GM18520 (cell line): ENCODE data around the gene ARL1.
"Not testable (repeated sequence)": the region's sequence is repeated elsewhere in the genome, so short reads cannot be mapped to it uniquely, and the experiment has no call there.

Experiments used
- ATAC-seq: cut with Tn5 transposase; IDR thresholded peaks from one replicate; pipeline ENCODE4 v1.9.1; 2021; ENCODE audit not compliant: unreplicated experiment

The ARL1 gene

DNA sequence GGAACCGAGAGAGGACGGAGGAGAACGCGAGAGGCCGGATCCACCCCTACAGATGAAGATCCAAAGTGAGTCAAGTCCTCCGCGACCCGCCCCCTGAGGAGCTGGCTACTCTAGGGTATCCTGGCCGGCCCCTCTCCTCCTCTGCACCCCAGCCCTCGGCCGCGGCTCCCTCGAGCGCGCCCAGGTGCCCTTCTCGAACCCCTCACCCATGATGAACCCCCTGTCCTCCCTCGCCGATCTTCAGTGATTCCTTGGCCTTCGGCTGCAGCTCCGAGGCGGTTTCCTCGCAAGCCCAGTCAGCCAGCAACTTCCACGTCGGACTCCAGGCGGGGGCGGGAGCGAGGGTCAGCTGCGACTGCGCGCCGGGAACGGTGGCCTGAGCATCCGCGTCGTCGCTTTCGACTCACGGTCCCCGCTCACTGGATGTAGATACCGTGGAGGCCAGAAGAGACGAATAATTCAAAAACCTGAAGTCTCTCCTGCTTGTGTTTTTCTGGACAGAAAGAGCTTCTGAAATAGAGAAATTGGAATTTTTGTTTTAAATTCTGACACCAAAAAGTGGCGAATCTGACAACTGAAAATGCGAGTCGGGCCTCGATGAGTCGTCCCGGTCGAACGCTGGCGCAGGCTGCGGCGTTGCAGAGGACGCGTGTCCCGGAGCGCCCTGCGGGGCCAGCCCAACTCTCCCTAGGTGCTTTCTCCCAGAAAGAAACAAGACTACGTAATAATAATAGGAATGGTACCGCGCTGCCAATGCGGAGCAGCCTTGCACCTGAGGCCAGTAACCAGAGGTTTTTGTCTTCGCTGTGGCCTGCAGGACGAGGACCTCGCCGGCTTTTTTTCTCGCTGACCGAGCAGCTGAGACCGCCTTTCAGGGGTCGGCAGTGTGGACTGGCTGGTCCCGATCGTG, at the start of gene ARL1:
ARL1 (minus strand) TSS at position 337 of the 910 bp plus-strand sequence; CDS start at position 210, 127 bp downstream.
- peak; percentile 65 for ATAC-seq

DNA sequence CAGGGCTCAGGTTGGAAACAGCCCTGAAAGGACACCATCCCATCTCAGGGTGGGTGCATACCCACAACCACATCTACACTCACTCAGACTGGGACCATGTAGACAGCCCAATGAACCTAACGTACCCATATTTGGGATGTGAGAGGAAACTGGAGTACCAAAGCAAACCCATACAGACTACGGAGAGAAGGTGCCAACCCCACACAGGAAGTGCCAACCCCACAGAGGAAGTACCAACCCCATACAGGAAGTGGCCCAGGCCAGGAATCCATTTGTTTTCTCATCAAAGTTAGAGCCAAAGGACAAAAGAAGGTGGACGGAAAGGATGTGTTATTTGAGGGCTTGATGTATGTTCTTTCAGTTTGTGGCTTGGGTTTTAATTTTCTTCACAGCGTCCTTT, 48.1 kb upstream of the ARL1 start:
- no peak for ATAC-seq

DNA sequence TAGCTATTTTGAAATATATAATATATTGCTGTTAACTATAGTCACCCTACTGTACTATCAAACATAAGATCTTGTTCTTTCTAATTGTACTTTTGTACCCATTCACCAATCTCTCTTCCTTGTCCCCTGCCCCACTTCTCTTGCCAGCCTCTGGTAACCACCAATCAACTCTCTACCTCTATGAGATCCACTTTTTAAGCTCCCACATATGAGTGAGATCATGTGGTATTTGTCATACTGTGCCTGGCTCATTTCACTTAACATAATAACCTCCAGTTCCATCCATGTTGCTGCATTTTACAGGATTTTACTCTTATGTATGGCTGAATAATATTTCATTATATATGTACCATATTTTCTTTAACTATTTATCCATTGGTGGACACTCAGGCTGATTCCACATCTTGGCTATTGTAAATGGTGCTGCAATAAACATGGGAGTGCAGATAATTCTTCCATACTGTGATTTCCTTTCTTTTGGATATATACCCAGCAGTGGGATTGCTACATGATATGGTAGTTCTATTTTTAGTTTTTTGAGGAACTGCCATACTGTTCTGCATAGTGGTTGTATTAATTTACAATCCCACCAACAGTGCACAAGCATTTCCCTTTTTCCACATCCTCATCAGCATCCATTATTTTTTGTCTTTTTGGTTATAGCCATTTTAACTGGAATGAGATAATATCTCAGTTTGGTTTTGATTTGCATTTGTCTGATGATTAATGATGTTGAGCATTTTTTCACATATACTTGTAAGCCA, 34.1 kb upstream of the ARL1 start:
- ATAC-seq = no peak

DNA sequence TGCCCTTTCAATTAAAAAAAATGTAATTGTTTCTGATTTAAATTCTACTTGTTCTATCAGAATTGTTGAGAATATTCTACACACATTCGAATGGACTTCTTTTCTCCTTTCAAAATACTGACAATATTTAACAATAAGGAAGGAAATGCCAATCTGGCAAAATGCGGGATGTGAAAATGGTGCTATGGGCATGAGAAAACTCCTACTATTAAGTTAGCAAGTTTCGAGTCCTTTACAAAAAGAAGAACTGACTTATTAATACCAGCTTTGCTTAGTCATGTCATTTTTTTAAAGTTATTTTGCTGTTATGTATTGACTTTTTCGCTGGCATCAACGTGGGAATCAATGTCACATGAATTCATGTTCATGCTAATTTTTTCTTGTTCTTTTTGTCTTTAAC, 31.7 kb upstream of the ARL1 start:
- no peak for ATAC-seq

DNA sequence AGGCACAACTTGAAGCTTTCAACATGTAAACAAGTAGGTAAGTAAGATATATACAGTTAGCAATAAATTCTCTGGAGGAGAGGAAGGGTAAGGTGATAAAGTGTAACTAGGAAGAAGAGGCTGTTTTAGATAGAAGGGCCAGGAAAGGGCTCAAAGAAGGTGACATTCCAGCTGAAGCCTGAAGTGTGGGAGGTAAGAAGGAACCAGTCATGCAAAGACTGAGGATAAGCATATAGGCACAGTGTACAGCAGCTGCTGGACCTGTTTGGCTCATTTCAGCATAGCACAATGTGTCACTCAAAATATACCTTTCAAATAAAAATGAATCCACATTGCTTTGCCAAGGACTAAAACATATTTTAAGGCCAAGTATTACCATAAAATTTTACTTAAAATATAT, 28.6 kb upstream of the ARL1 start:
- ATAC-seq = no peak

DNA sequence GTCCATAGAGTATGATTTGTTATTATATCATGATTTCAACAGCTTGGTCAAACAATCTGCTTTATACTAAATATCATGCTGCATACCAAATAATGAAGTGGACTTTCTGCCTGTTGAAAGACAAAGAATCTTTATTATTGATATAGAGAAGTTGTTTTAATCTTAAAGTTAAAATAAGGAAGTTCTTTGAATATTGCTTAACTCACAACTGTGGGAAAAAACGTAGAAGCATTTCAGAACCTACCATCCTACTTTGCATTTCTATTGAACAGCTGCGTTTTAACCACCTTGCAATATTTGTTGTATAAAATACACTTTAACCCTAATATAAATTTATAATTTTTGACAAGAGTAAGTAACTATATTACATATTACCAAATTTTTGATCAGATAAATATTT, 22.9 kb upstream of the ARL1 start:
- ATAC-seq = no peak

DNA sequence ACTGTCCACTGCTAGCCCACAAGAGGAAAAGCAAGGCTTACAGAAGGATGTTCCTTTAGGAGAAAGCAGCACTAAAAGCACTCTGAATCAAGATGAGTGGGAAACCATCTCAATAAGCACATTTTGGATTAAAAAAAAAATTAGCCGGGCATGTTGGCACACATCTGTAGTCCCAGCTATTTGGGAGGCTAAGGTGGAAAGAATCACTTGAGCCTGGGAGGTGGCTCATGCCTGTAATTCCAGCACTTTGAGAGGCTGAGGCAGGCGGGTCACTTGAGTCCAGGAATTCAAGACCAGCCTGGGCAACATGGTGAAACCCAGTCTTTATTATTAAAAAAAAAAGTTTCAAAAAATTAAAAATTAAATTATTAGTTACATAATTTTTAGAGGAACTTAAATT, 17.0 kb upstream of the ARL1 start:
- ATAC-seq = no peak

DNA sequence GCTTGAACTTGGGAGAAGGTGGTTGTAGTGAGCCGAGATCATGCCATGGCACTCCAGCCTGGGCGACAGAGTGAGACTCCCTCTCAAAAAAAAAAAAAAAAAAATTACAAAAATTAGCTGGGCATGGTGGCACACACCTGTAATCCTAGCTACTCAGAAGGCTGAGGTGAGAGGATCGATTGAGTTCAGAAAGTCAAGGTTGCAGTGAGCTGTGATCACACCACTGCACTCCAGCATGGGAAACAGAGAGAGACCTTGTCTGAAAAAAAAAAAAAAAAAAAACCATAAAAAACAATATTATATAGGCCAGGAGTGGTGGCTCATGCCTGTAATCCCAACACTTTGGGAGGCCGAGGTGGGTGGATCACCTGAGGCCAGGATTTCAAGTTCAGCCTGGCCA, 14.5 kb upstream of the ARL1 start:
- not testable (repeated sequence) for ATAC-seq

DNA sequence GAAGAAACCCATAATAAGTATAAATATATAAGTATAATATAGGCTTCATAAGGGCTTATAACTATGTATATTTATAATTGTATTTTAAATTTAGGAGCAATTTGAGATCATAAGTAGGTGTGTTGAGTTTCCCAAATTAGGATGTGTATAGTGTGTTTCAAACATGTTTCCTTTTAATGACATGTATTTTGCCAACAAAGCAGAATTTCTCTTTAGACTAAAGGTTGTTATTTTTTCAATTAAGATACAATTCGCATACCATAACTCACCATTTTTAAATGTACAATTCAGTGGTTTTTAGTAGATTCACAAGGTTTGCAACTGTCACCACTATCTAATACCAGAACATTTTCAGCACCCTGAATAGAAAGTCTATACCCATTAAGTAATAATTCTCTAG, 7.7 kb upstream of the ARL1 start:
- ATAC-seq = no peak

DNA sequence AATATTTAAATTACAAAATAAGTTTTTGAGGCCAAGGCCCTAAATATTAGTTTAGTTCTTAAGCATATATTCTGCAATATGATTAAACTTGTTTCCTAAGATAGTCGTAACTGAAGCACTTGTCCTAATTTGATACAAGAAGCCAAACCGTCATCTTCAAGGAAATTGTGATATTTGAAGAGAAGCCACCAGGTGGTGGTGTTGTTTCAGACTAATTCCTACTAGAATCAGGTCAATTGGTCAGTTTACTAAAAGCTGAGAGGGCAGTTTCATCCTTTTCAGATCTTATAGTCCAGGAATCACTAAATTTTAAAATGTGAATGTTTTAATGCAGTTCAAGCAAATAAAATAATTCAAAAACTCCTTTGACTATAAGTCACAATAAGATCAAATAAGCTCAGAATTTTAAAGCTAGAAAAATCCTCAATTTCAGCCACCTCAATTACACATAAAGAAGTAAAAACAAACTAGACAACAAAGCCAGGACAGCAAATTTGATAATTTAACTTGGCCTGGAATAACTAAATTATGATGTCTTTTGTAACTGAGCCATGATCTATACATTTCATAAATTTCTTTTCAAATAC, 7.1 kb upstream of the ARL1 start:
- ATAC-seq = no peak

DNA sequence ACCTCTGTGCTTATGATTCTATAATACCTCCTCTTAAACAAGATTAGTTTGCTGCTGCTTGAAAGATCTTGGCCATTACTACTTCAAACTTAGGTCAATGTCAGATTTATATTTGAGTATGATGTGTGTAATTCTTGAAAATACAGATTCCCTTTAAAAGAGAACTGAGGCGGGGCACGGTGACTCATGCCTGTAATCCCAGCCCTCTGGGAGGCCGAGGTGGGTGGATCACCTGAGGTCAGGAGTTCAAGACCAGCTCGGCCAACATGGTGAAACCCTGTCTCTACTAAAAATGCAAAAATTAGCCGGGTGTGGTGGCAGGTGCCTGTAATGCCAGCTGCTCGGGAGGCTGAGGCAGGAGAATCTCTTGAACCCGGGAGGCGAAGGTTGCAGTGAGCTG, 2.6 kb upstream of the ARL1 start:
- ATAC-seq = not testable (repeated sequence)

DNA sequence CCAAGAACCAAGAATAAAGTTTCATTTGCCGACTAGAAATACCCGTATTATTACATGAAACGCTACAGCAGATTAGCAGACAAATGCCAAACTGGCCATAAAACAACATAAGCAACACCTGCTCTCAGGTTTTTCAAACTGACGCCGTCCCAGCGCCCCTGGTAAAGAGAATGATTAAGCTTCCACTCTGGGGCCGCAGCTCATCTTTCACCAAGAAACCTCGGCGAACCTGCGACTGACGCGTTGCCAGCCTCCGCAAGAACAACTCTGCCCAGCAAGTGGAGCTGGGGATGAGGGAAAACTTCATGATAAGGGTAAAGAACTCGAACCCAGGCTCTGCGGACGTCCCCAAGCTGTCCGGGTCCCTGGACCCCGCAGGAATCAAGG, 530 bp downstream of the ARL1 start:
- no peak for ATAC-seq

DNA sequence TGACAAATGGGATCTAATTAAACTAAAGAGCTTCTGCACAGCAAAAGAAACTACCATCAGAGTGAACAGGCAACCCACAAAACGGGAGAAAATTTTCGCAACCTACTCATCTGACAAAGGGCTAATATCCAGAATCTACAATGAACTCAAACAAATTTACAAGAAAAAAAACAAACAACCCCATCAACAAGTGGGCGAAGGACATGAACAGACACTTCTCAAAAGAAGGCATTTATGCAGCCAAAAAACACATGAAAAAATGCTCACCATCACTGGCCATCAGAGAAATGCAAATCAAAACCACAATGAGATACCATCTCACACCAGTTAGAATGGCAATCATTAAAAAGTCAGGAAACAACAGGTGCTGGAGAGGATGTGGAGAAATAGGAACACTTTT, 16.4 kb downstream of the ARL1 start:
- not testable (repeated sequence) for ATAC-seq

DNA sequence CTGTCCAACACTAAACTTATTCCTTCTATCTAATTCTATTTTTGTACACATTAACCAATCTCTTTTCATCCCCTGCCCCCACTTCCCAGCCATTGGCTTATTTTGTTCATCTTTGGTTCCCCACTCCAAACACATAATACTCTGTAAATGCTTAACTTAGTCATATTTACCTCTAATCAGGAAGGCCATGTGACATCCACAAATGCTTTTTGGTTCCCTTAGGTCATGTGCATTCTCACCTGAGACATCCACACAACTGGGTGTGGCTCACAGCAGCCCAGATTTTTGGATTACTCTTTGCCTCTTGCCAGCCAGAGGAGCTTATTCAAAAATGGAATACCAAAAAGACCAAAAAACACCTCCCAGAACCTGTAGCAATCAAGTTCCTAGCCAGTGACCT, 28.4 kb downstream of the ARL1 start:
- no peak for ATAC-seq

DNA sequence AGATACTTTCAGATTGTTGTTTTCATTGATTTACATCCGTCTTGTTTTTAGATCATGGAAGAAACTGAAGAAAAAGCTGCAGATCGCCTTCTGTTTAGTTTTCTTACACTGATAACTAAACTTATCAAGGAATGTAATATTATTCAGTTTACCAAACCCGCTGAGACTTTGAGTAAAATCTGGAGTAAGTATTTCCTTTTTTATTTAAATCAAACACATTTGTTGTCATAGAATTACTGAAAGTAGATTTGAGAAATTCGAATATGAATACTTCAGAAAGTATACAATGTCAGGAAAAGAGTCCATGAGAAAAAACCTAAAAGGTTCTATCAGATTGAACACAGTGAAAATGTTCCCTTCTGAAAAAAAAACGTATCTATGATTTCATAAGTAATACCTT, 32.0 kb downstream of the ARL1 start:
- no peak for ATAC-seq

DNA sequence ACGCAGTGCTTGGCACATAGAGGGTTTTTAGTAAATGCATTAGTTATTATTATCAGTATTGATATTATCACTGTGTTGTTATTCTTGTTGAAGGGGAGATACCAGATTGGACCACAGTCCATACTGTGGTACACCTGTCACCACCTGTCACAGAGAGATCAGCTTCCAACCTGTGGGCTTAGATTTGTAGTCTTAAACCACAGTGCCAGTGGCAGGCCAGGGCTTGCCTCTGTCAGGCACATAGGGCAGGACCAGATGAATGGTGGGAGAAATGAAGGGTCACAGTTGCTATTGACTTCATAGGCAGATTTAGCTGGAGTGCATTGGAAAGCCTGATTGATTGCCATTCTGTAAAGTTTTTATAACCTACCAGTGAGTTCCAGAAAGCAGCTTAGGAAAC, 35.1 kb downstream of the ARL1 start:
- no peak for ATAC-seq

DNA sequence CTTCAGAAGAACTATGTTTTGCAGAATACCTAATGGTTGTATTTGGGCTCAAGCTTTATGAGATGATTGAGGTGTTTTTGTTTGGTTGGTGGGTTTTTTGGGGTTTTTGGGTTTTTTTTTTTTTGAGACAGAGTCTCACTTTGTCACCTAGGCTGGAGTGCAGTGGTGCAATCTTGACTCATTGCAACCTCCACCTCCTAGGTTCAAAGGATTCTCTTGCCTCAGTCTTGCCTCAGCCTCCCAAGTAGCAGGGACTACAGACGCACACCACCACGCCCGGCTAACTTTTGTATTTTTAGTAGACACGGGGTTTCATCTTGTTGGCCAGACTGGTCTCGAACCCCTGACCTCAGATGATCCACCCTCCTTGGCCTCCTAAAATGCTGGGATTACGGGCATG, 39.6 kb downstream of the ARL1 start:
- ATAC-seq = no peak

DNA sequence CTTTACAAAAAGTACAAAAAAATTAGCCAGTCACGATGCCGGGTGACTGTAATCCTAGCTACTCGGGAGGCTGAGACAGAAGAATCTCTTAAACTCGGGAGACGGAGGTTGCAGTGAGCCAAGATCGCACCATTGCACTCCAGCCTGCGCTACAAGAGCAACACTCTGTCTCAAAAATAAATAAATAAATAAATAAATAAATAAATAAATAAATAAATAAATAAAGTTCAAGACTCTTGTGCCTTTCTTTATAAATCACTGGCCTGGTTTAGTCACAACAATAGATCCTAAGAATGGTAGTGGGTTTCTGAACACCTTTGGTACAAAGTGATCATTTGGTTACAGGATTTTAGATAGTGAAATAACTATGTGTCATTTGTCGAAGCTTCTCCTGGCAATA, 46.1 kb downstream of the ARL1 start:
- no peak for ATAC-seq

DNA sequence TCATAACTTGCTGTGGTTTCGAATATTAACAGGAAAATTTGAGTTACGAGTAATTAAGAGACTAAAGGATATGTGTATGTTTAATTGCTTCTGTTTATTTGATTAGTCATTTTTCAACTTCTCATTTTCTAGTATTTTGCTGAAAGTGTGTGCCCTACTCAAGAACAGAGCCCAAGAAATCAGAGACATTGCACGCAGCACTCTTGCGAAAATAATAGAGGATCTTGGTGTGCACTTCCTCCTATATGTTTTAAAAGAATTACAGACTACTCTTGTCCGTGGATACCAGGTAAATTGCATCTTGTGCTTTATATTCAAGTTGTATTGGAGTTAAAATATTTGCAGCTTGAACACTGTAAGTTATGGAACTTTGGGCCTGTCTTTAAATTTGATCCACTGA, 50.8 kb downstream of the ARL1 start:
- ATAC-seq = no peak

DNA sequence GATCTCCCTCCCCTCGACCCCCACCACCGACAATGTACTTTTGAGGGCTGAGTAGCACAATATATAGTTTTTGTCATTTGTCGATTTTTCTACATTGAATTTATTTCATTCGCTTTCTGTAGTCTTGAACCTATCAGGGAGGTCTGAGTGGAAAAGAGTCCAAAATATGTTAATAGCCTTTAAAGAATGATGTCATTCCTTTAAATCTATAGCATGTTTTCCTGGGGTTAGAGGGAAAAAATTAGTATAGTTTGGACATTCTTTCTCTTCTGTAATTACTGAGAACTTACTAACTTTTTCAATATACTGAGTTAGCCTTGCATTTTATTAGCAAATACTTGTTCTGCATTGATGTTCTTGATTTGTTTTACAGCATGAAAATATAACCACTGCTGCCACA, 55.9 kb downstream of the ARL1 start:
- no peak for ATAC-seq

DNA sequence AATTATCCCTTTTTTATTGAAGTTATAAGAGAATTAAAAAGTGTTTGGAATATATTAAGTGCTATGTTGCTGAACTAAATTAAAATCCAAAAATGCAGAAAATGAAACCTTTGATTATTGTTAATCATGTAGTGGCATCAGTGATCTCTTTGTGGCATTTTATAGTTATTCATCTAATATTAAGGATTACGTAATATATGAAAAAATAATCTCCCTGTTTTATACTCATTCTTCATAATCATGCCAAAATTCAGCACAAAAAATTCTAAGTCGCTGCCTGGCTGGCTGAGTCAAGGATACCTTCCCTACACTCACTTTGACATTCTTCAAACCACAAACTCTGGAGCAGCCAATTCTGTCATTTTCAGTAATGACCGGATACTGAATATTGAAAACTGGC, 63.7 kb downstream of the ARL1 start:
- ATAC-seq = no peak
